ENCODE measurements around the gene ARHGAP24.
A peak's percentile ranks its signal among the peaks of the same experiment; 100 is the strongest.

ARHGAP24 gene

GRCh38 chr4:85452058-85452731, 22.8 kb upstream of the ARHGAP24 start:
- H3K27ac ChIP-seq (ENCODE audit: low read depth, low read length), result no peak overlapping the region
- H3K4me1 ChIP-seq (ENCODE audit: insufficient read depth, low read length), result no peaks in the 10 kb centered on the region
- WGBS, result 87% methylated on average over 3 of the region's 3 CpGs
- no peaks in the 10 kb centered on the region for H3K9me3 ChIP-seq (ENCODE audit: insufficient read depth, low read depth, low read length)
- H3K4me3 ChIP-seq (ENCODE audit: low read length), result no peak overlapping the region
- no peaks in the 10 kb centered on the region for H3K27me3 ChIP-seq (ENCODE audit: insufficient read depth, low read length)
- H3K9ac ChIP-seq (ENCODE audit: low read depth, low read length), result no peak overlapping the region
- H3K36me3 ChIP-seq (ENCODE audit: insufficient read depth, low read length), result no peaks in the 10 kb centered on the region

DNA sequence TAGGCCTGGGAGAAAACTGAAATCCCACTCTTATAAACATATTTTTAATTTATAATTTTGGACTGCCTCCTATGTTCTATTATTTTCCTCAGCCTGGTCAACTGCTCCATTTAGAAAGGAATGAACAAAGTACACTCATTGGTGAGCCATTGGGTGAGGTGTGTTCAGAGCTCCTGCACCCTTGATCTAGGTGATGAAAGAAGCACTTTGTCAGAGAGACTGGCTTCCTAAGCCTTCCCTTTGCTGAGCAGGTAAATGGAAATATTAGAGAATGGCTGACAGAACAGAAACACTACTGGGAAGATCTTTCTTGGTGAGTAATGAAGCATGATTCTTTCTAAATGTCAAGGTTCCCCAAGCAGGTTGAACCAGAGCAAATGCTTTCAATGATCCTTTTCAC, 19.0 kb upstream of the ARHGAP24 start:
- Histone ChIP-seq H3K9me3 (ENCODE audit: insufficient read depth, low read depth, low read length) (no peaks in the 10 kb centered on the region), H3K27me3 (ENCODE audit: insufficient read depth, low read length) (no peaks in the 10 kb centered on the region), H3K4me1 (ENCODE audit: insufficient read depth, low read length) (no peaks in the 10 kb centered on the region)

DNA sequence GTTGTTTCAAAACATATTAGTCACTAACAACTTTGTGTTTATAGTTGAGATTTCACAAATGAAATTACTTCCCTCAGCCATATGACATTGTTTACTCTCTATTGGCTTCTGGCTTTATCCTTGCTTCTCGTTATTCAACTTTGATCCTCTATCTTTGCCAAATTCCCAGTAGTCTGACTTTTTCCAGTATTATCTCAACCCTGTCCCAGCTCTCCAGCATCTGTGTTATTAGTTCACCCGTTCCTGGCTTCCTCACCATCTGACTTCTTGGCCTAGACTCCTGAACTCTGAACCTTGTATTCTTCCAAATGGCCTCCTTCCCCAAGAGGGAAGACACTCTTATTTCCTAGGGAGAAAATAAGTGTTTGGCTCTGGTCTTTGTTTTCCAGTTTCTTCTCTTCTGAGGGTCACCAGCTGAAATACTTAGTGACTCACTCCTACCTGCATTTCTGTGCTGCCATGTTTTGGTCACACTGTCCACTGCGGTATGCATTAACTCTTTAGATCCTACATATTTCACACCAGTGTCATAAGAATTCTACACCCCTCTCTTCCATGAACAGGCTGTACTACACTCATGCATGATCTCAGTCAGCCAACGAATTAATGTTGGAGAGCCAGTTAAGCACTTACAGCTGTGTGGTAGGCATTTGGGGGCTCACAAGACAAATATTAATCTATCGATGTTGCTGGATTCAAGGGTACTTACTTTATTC, 17.0 kb upstream of the ARHGAP24 start:
- Histone ChIP-seq H3K27ac (ENCODE audit: low read depth, low read length) (no peak overlapping the region), H3K36me3 (ENCODE audit: insufficient read depth, low read length) (no peaks in the 10 kb centered on the region), H3K9ac (ENCODE audit: low read depth, low read length) (no peak overlapping the region), H3K9me3 (ENCODE audit: insufficient read depth, low read depth, low read length) (no peaks in the 10 kb centered on the region), H3K27me3 (ENCODE audit: insufficient read depth, low read length) (no peaks in the 10 kb centered on the region), H3K4me3 (ENCODE audit: low read length) (no peak overlapping the region), H3K4me1 (ENCODE audit: insufficient read depth, low read length) (no peaks in the 10 kb centered on the region)
- 89% methylated on average over 5 of the region's 5 CpGs for WGBS

More for the DNA sequence above, 19.0 kb upstream of the ARHGAP24 start:
- H3K27ac ChIP-seq (ENCODE audit: low read depth, low read length), result no peak overlapping the region
- no peak overlapping the region for H3K9ac ChIP-seq (ENCODE audit: low read depth, low read length)
- H3K36me3 ChIP-seq (ENCODE audit: insufficient read depth, low read length), result no peaks in the 10 kb centered on the region
- H3K4me3 ChIP-seq (ENCODE audit: low read length), result no peak overlapping the region

GRCh38 chr4:85459736-85460135, 15.2 kb upstream of the ARHGAP24 start:
- Histone ChIP-seq H3K4me1 (ENCODE audit: insufficient read depth, low read length) (no peaks in the 10 kb centered on the region), H3K36me3 (ENCODE audit: insufficient read depth, low read length) (no peaks in the 10 kb centered on the region), H3K9me3 (ENCODE audit: insufficient read depth, low read depth, low read length) (no peaks in the 10 kb centered on the region), H3K9ac (ENCODE audit: low read depth, low read length) (no peak overlapping the region), H3K27ac (ENCODE audit: low read depth, low read length) (no peak overlapping the region), H3K4me3 (ENCODE audit: low read length) (no peak overlapping the region), H3K27me3 (ENCODE audit: insufficient read depth, low read length) (no peaks in the 10 kb centered on the region)
- 85% methylated on average over 1 of the region's 1 CpG for WGBS

DNA sequence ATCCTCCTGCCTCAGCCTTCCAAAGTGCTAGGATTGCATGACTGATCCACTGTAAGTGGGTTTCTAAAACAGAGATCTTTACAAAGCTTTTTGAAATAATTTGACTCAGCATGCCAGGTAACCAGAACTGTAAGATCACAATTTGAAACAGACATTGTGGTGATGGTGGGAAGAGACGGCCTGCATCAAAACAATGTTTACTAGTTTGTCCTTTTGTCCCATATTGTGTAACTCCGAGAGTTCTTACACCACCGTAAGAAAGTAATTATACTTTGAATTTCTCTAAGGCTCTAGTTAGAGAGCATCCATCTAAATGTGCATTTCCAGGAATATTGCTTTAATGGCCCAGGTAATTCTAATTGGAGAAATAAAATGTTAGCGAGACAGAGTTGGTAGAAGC, 594 bp upstream of the ARHGAP24 start:
- WGBS, result 91% methylated on average over 4 of the region's 4 CpGs
- Histone ChIP-seq H3K9ac (ENCODE audit: low read depth, low read length) (no peak overlapping the region), H3K4me1 (ENCODE audit: insufficient read depth, low read length) (peaks cover 3% of the 10 kb centered on the region; the same call in 1 of the 2 replicates), H3K27me3 (ENCODE audit: insufficient read depth, low read length) (peaks cover 11% of the 10 kb centered on the region), H3K27ac (ENCODE audit: low read depth, low read length) (no peak overlapping the region), H3K9me3 (ENCODE audit: insufficient read depth, low read depth, low read length) (no peaks in the 10 kb centered on the region), H3K36me3 (ENCODE audit: insufficient read depth, low read length) (no peaks in the 10 kb centered on the region), H3K4me3 (ENCODE audit: low read length) (peak overlapping the region; percentile 80)

DNA sequence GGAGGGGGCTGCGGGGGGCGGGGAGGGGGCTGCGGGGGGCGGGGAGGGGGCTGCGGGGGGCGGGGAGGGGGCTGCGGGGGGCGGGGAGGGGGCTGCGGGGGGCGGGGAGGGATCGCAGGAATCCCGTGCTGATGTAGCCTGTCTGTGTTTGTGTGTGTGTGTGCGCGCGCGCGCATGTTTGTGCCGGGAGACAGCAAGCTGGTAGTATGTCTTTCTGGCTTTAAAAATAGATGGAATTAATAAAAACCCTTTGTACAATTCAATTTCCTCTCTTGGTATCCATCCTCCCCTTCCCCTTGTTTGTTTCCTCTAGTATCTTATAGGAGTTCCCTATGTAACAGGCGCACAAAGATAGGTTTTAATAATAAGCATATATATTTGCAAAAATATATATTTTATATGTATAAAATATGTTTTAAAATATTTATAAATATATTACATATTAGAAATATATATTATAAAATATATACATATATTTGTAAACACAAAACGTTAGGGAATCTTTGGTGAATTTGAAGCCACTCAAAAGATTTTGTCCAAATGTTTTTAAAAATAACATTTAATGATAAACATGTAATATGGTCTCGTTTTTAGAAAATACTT, 782 bp downstream of the ARHGAP24 start:
- H3K4me3 ChIP-seq (ENCODE audit: low read length), result peak overlapping the region; percentile 80
- H3K4me1 ChIP-seq (ENCODE audit: insufficient read depth, low read length), result peaks cover 3% of the 10 kb centered on the region; the same call in 1 of the 2 replicates
- H3K27me3 ChIP-seq (ENCODE audit: insufficient read depth, low read length), result peaks cover 11% of the 10 kb centered on the region
- no CpG with 5 or more reads among the region's 21 CpGs for WGBS
- no peaks in the 10 kb centered on the region for H3K36me3 ChIP-seq (ENCODE audit: insufficient read depth, low read length)
- H3K27ac ChIP-seq (ENCODE audit: low read depth, low read length), result no peak overlapping the region
- H3K9me3 ChIP-seq (ENCODE audit: insufficient read depth, low read depth, low read length), result no peaks in the 10 kb centered on the region
- no peak overlapping the region for H3K9ac ChIP-seq (ENCODE audit: low read depth, low read length)

- H3K9me3 ChIP-seq (ENCODE audit: insufficient read depth, low read depth, low read length), result no peaks in the 10 kb centered on the region
- no peak overlapping the region for H3K9ac ChIP-seq (ENCODE audit: low read depth, low read length)
- H3K4me3 ChIP-seq (ENCODE audit: low read length), result 0 out of 2 replicates have a peak overlapping the region, but pooled peaks have one; percentile 80
- H3K27me3 ChIP-seq (ENCODE audit: insufficient read depth, low read length), result peaks cover 11% of the 10 kb centered on the region
- H3K4me1 ChIP-seq (ENCODE audit: insufficient read depth, low read length), result peaks cover 3% of the 10 kb centered on the region; the same call in 1 of the 2 replicates
- H3K27ac ChIP-seq (ENCODE audit: low read depth, low read length), result no peak overlapping the region
- no peaks in the 10 kb centered on the region for H3K36me3 ChIP-seq (ENCODE audit: insufficient read depth, low read length)
- 80% methylated on average over 1 of the region's 4 CpGs for WGBS
These were observed 1.4 kb downstream of the ARHGAP24 start for GRCh38 chr4:85476381-85476780.

DNA sequence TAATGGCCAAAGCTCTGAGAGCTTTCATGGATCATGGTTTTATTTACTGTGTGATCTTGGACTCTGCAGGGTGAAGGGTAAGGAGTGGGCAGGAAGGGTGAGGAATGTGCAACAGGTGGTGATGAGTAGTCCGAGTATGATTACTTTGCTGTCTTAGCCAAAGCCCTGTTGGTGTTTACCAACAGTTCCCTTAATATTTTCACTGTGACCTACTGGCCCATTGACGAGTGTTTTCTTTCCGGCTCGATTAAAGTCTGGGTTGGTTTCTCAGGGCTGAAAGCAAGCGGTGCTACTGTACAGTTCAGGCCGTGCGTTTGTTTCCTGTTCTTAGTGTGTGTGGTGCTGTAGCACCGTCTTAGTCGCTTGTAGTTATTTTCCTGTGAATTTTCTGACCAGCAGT, 2.6 kb downstream of the ARHGAP24 start:
- Histone ChIP-seq H3K4me3 (ENCODE audit: low read length) (no peak overlapping the region), H3K4me1 (ENCODE audit: insufficient read depth, low read length) (peaks cover 3% of the 10 kb centered on the region; the same call in 1 of the 2 replicates), H3K36me3 (ENCODE audit: insufficient read depth, low read length) (no peaks in the 10 kb centered on the region), H3K27ac (ENCODE audit: low read depth, low read length) (no peak overlapping the region), H3K9ac (ENCODE audit: low read depth, low read length) (no peak overlapping the region), H3K27me3 (ENCODE audit: insufficient read depth, low read length) (peaks cover 11% of the 10 kb centered on the region), H3K9me3 (ENCODE audit: insufficient read depth, low read depth, low read length) (no peaks in the 10 kb centered on the region)
- WGBS, result 94% methylated on average over 9 of the region's 9 CpGs

- peaks cover 7% of the 10 kb centered on the region; the same call in 1 of the 2 replicates for H3K27me3 ChIP-seq (ENCODE audit: insufficient read depth, low read length)
- H3K9me3 ChIP-seq (ENCODE audit: insufficient read depth, low read depth, low read length), result no peaks in the 10 kb centered on the region
- 88% methylated on average over 2 of the region's 2 CpGs for WGBS
- no peak overlapping the region for H3K4me3 ChIP-seq (ENCODE audit: low read length)
- peaks cover 3% of the 10 kb centered on the region; the same call in 1 of the 2 replicates for H3K4me1 ChIP-seq (ENCODE audit: insufficient read depth, low read length)
- no peak overlapping the region for H3K27ac ChIP-seq (ENCODE audit: low read depth, low read length)
- H3K9ac ChIP-seq (ENCODE audit: low read depth, low read length), result no peak overlapping the region
- H3K36me3 ChIP-seq (ENCODE audit: insufficient read depth, low read length), result no peaks in the 10 kb centered on the region
These were observed 3.6 kb downstream of the ARHGAP24 start for GRCh38 chr4:85478576-85478975.

GRCh38 chr4:85482010-85482738, 7.2 kb downstream of the ARHGAP24 start:
- no peaks in the 10 kb centered on the region for H3K36me3 ChIP-seq (ENCODE audit: insufficient read depth, low read length)
- H3K4me3 ChIP-seq (ENCODE audit: low read length), result no peak overlapping the region
- H3K9ac ChIP-seq (ENCODE audit: low read depth, low read length), result no peak overlapping the region
- H3K4me1 ChIP-seq (ENCODE audit: insufficient read depth, low read length), result no peaks in the 10 kb centered on the region
- no peak overlapping the region for H3K27ac ChIP-seq (ENCODE audit: low read depth, low read length)
- no peaks in the 10 kb centered on the region for H3K27me3 ChIP-seq (ENCODE audit: insufficient read depth, low read length)
- no peaks in the 10 kb centered on the region for H3K9me3 ChIP-seq (ENCODE audit: insufficient read depth, low read depth, low read length)
- 77% methylated on average over 4 of the region's 5 CpGs for WGBS

Data from HUES64 (cell line).